Heart left ventricle (tissue), 13 donors: ENCODE results near the gene PCDHA7.

ENCODE experiments used
- CTCF ChIP-seq, 12 donors: fragments of 200-600 bp; sonication (generic) in 4 of 12; IDR thresholded peaks; one replicate each; pipeline versions ENCODE4 v1.5.0 to v1.8.0; 2018 to 2022; ENCODE audit warnings: antibody characterized with exemption in 12 of 12, mild to moderate bottlenecking in 5 of 12
- POLR2A ChIP-seq, 2 donors: fragments of 450-650 bp; IDR thresholded peaks; one replicate each; pipeline ENCODE4 v1.6.1; 2017; ENCODE audit warnings: antibody characterized with exemption in 2 of 2, mild to moderate bottlenecking in 2 of 2, moderate library complexity in 2 of 2
- donor health status: ischemic (EF 13 %, LVEDD 7.1; RV severe dilation, severe dysfunction).
- donor health status: DM: no; HTN: yes; CAD: no.
- donor health status: DM: no; HTN: no; CAD: no.
- donor health status: ischemic (EF 25% LVEDD 6.9; RV normal size, moderate dysfunction).
- donor health status: ischemic (EF 25% LVEDD 5.7; RV mildly dilated, moderate dysfunction).
- donor health status: ischemic (EF 35%, LVEDD 5.7; RV mildly dilated, moderate dysfunction).
- donor health status: nonischemic (EF 11% LVEDD 7.7; RV severe dilation, severe dysfunction).
- donor health status: DM: yes; HTN: yes; CAD: no.
- donor health status: PGD.
- donor health status: ischemic (EF 29% LVEDD 5.4; RV normal size, mild dysfunction).
- donor health status: nonischemic (EF 23%, LVEDD 6.1; RV moderate dilation, normal function).

- TF ChIP-seq CTCF (IDR thresholded peaks at IDR 0.05): no peak
- TF ChIP-seq POLR2A (IDR thresholded peaks at IDR 0.05): no peak
Observed at GRCh38 chr5:140802781-140803271, 31.2 kb upstream of the PCDHA7 start.
